GM18870 (cell line): ENCODE data around the gene ADGRL3.
"Not testable (repeated sequence)": the region's sequence is repeated elsewhere in the genome, so short reads cannot be mapped to it uniquely, and the experiment has no call there.

Source experiments
- ATAC-seq: cut with Tn5 transposase; IDR thresholded peaks from one replicate; pipeline ENCODE4 v1.9.1; 2021; ENCODE audit warnings: moderate library complexity; ENCODE audit not compliant: unreplicated experiment

ADGRL3 gene

GRCh38 chr4:61714387-61714911 lies 514.3 kb downstream of the ADGRL3 start:
- ATAC-seq = no peak

DNA sequence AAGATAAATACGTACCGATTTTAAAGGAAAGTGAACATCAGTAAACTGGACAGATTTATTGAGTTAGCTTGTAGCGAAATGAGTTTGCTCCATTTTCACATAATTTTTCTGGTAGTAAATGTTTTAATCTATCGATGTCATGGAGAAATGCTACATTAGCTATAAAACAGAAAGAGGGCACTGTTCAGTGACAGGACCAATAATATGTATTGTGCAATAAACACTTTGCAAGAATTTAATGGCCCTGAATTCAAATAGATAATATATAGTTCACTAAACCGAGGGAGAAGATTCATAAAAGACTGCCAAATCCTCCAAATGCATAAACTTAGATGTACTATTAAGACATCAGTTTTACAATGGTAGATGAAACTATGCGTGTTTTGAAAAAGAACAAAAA lies 516.3 kb downstream of the ADGRL3 start:
- ATAC-seq = no peak

- ATAC-seq = no peak
Observed at GRCh38 chr4:61723492-61723891, 523.4 kb downstream of the ADGRL3 start.

DNA sequence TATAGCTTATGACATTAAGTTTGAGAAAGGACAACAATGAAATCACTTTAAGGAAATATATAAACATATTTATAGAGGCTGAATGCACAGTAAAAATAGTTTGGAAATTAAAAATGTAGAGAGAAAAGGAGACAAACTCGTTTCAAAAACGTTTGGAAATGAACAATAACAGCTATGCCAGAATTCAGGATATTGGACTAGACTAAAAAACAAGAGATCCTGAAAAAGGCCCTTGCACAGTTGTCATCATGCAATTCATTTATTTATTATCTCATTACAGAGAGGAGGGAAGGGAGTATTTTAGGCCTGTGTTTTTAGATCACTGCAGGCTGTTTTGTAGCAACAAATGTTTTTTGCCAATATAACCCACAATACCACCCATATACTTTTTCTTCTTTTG lies 527.2 kb downstream of the ADGRL3 start:
- no peak for ATAC-seq

GRCh38 chr4:61734409-61734808 lies 534.3 kb downstream of the ADGRL3 start:
- ATAC-seq = no peak

DNA sequence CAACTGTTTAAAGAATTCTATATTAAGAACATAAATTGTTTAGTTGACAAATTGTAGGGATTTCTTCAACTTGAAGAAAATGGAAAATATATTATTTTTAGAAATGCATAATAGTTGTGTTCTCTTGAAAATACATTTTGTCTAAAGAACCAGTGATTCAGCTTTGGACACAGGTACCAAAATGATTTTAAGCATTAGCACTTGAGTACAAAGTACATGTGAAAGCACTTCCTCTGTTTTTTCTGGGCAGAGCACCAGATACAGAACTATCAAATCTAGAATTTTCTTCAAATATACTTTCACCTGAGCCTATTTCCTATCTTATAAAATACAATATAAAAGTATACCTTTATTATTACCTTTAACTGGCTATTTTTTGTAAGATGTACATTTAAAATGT lies 539.8 kb downstream of the ADGRL3 start:
- ATAC-seq = no peak

DNA sequence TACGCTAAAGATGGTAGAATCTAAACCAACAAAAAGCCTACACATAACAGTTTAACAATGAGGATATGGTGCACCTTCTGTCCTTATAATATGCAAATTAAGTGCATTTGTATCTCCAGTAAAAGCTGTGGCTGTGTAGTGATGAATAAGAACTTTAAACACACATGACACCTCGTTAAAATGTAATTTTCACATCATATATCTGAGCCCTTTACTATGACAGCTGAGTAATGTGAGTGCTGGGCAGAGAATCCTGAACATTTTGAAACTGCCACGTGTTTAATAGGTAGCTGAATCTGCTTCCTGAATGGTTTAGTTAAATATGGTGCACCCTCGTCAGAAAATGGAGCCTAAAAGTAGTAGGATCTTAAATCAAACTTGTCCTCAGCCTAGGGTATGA lies 540.8 kb downstream of the ADGRL3 start:
- ATAC-seq = no peak

DNA sequence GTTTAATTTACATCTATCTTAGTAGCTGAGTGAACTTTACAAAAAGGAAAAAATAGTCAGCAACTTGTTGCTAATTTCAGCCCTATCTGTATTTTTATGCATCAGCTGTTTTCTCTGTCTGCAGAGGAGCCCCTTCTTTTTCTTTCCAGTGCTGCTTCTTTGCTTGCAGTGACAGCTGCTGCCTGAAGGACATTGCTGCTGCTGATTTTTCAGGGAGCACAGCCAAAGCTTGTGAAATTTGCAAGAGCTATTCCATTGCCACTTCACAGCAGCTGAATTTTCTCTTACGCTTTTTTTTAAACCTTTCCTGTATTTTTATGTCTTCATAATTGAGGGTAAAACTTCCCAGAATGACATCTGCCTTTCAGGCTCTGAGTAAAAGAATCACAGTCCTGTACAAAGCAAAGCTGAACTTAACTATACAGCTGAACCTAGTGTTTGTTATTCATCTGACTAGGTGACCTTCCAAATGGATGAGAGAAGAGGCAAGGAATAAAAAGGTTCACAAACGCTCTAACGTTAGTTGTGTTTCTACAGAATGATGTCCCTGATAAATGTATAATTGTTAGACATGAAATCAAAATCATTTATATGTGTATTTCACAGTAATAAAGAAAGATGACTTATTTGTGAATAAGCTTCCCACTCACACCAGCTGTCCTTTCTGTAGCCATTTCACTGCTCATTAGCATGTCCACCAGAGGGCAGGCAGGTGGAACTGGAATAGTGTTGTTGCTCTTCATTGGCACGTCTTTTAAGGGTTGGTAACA lies 541.4 kb downstream of the ADGRL3 start:
- no peak for ATAC-seq

GRCh38 chr4:61750810-61751209 lies 550.7 kb downstream of the ADGRL3 start:
- no peak for ATAC-seq

GRCh38 chr4:61752617-61753016 lies 552.5 kb downstream of the ADGRL3 start:
- ATAC-seq = no peak

GRCh38 chr4:61753739-61754138 lies 553.6 kb downstream of the ADGRL3 start:
- no peak for ATAC-seq

- not testable (repeated sequence) for ATAC-seq
Observed at GRCh38 chr4:61756937-61757336, 556.8 kb downstream of the ADGRL3 start.

DNA sequence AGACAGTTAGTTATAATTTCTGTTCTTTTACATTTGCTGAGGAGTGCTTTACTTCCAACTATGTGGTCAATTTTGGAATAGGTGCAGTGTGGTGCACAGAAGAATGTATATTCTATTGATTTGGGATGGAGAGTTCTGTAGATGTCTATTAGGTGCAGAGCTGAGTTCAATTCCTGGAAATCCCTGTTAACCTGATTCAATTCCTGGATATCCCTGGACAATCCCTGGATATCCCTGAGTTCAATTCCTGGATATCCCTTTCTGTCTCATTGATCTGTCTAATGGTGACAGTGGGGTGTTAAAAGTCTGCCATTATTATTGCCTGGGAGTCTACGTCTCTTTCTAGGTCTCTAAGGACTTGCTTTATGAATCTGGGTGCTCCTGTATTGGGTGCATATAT lies 557.9 kb downstream of the ADGRL3 start:
- not testable (repeated sequence) for ATAC-seq

GRCh38 chr4:61758596-61758995 lies 558.5 kb downstream of the ADGRL3 start:
- not testable (repeated sequence) for ATAC-seq

- not testable (repeated sequence) for ATAC-seq
Observed at GRCh38 chr4:61759245-61759644, 559.1 kb downstream of the ADGRL3 start.

DNA sequence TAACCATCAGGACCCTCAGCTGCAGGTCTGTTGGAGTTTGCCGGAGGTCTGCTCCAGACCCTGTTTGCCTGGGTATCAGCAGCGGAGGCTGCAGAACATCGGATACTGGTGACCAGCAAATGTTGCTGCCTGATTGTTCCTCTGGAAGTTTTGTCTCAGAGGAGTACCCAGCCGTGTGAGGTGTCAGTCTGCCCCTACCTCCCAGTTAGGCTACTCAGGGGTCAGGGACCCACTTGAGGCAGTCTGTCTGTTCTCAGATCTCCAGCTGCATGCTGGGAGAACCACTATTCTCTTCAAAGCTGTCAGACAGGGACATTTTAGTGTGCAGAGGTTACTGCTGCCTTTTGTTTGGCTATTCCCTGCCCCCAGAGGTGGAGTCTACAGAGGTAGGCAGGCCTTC lies 559.8 kb downstream of the ADGRL3 start:
- ATAC-seq = not testable (repeated sequence)

- no peak for ATAC-seq
Observed at GRCh38 chr4:61760820-61761219, 560.7 kb downstream of the ADGRL3 start.

- ATAC-seq = no peak
Observed at GRCh38 chr4:61762722-61763627, 562.8 kb downstream of the ADGRL3 start.

DNA sequence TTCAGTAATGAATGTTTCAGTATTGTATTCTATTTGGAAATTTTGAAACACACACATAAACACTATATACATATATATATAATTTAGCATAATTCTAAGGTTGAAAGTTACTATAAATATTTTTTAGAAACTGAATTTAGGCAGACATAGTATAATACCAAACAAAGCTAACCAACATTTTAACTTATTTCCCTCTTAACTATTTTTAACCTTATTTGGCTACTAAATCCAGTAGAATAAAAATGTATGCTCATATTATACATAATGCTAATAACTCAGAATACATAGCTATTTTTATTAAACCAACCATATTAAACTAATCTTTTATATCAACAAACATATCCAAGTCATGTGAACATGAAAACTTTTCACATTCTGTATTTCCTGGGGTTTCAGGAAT lies 563.6 kb downstream of the ADGRL3 start:
- ATAC-seq = no peak

GRCh38 chr4:61764090-61764489 lies 564.0 kb downstream of the ADGRL3 start:
- not testable (repeated sequence) for ATAC-seq

DNA sequence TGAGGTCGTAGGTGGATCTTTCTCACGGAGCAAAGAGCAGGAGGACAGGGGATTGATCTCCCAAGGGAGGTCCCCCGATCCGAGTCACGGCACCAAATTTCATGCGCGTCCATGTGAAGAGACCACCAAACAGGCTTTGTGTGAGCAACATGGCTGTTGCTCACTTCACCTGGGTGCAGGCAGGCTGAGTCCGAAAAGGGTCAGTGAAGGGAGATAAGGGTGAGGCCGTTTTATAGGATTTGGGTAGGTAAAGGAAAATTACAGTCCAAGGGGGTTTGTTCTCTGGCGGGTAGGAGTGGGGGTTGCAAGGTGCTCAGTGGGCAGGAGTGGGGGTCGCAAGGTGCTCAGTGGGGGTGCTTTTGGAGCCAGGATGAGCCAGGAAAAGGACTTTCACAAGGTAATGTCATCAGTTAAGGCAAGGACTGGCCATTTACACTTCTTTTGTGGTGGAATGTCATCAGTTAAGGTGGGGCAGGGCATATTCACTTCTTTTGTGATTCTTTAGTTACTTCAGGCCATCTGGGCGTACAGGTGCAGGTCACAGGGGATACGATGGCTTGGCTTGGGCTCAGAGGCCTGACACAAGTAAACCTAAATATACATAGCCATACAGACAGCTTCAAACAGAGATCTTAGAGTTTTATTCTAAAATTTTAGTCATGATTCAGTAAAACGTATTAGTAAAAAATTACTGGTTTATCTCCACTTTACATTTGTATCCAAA lies 569.5 kb downstream of the ADGRL3 start:
- ATAC-seq = not testable (repeated sequence)
